ENCODE data around the gene RFLNA.

Gene RFLNA

DNA sequence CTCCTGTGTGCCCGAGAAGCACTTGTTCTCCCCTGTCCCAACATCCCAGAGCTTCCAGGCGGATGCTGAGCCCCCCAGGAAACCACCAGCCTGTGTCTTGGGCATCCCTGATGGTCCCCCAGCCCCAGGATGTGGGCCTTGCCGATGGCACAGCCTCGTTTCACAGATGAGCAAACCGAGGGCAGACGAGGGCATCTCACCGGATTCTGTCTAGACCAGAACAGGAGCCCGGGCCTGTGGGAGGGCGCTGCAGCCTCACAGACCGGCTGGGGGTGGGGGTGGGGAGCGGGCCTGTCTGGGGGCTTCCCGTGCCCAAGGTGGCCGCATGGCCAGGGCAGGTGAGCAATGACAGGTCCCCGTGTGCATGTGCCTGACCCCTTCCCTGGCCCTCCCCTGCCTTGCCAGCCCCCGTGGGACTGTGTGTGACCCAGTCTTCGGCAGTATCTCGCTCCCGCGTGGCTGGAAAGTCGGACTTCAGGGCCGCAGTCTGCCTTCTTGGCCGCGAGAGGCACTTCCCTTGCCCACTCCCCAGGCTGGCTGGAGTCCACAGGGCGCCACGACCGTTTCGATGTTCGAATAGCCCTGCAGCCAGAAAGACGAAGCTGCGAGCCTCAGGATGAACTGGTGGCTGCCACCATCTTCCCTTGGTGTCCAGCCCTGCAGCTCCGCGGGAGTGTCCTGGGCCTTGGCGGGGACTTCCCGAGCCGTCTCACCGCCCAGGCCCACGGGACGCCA is 8.9 kb downstream of the RFLNA start:
- DNase-seq (ENCODE audit: low read depth in 2 of 2, low spot score in 1 of 2) = no peak

DNA sequence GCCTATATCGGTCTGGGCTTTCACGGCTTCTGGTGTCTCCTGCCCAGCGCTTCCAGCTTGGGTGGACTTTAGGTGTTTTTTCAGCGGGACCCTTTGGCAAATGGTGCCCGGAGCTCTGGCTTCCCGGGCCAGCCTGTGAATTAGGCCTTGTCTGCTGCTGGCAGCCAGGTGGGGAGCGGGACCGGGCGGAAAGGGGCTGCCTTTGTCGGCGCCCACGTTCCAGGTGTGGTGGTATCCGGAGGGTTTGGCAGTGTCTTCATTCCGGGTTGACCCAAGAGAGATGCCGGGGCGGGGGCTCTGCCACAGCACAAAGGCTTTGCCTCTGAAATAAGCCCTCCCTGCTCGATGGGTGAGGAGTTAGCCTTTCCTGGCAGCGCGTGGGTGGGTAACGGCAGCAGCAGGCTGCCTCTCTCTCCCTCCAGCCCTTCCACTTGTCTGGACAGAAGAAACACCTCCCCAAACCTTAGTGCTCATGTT is 9.5 kb downstream of the RFLNA start:
- DNase-seq (ENCODE audit: low read depth in 2 of 2, low spot score in 1 of 2) = no peak

DNA sequence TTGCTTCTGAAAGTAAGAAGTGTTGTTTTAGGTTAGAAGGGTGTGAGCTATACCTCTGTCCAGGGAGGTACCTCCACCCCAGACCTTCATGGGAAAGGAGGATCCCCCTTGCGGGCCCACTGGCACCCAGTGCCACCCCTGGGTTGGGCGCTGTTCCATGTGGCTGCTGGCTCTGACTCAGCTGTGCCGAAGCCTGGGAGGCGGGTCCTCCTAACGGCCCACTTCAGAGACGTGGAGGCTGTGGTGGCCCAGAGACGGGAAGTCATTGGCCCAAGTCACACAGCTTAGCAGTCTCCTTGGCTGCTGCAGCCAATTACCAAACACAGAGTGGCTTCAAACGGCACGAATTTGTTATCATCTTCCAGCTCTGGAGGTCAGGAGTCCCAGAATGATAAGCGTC is 10.2 kb downstream of the RFLNA start:
- no peak for DNase-seq (ENCODE audit: low read depth in 2 of 2, low spot score in 1 of 2)

DNA sequence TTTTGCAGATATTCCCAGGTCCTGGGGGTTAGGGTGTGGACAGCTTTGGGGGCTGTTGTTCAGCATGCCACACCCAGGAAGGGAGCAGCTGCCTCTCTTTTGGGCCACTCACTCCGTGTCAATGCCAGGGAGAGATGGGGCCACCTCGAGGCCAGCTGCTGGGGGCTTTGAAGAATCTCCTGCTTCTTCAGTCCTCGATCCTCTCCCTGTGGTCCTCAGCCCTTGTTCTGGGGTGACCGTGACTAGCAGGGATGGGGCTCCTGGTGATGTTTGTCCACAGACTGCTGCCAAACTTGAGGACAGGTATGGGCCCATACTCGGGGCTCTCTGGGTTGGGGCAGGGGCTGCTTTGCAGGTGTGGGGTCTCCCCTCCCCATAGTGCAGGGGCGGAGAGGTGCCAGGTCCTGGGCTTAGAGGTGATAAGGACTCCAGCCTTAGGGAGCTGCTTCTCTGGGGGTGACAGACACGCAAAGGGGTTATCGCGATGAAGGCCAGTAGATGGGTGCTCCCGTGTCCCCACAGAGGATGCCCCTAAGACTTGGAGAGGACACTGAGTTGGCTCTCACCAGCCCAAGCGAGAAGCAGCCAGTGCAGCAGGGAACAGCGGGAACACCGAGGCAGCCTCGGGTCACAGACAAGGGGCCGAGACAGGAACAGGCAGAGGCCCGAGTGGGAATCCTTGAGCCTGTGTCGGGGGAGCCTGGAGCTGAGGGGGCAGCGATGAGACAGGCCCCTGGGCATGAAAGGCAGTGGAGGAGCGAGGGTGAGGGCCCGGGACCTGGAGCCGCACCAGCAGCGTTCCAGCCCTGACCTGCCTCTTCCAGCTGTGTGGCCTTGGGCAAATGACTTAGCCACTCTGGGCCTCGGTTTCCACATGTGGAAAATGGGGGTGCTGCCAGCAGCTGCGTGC is 11.1 kb downstream of the RFLNA start:
- DNase-seq (ENCODE audit: low read depth in 2 of 2, low spot score in 1 of 2) = no peak

DNA sequence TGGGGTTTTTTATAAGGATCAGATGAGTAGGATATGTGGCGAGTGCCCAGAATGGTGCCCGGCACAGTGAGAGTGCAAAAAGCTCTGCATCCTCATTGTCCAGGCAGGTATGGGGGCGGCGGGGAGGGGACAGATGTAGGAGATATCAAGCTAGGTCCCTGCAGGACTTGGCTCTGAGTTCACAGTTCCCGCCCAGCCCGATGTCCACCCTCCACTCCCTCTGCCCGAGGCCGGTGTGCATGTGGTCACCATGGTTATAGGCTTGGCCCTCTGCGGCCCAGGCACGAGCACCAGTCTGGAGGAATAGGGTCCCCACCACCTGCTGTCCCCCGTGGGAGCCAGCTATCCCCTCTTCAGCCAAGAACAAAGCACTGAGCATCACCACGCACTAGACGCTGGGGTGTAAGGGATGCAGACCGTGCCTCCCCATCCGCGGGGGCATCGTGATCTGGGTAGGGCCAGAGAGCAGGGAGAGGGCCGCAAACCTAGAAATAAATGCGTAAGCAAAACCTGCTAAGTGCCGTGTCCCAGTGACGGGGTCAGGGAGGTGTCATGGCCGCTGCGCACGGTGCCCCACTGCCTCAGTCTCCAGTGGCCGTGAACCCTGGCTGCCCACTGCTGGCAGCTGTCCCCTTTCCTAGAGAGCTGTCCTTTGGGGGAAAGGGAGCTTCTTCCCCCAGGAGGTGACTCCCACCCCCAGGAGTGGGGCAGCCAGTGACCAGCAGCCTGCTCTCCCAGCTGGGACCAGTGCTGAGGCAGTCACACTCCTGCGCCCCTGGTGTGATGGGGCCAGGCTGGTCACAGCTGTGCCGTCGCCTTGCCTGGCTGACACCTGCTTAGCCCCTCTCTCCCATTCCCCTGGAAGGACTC is 12.0 kb downstream of the RFLNA start:
- no peak for DNase-seq (ENCODE audit: low read depth in 2 of 2, low spot score in 1 of 2)

DNA sequence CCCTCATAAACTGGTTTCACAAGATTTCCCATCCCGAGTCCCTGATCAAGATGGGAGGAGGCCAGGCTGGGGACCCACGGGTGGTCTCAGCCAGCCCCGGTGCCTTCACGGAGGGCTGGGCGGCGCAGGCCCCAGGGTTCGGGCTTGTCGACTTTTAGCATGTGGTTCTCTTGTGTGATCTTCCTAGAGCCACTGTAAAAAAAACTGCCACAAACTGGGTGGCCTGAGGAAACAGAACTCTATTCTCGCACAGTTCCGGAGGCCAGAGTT is 12.6 kb downstream of the RFLNA start:
- DNase-seq (ENCODE audit: low read depth in 2 of 2, low spot score in 1 of 2) = no peak

DNA sequence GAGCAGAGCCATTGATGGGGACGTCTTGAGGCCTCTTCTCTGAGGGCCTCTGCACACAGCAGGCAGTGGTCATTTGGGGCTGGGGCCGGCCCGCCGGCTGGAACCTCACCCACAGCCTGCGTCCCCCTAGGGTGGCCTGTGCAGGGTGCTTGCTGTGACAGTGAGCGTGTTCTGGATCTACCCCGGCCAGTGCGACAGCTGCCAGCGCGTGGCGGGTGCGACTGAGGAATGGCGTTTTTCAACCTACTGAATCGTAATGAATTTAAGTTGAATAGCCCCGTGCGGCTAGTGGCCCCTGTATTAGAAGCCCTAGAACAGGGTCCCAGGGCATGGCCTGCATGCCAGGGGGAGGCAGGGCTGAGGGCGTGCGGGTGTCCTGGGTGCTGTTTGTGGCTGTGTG is 13.8 kb downstream of the RFLNA start:
- no peak for DNase-seq (ENCODE audit: low read depth in 2 of 2, low spot score in 1 of 2)

DNA sequence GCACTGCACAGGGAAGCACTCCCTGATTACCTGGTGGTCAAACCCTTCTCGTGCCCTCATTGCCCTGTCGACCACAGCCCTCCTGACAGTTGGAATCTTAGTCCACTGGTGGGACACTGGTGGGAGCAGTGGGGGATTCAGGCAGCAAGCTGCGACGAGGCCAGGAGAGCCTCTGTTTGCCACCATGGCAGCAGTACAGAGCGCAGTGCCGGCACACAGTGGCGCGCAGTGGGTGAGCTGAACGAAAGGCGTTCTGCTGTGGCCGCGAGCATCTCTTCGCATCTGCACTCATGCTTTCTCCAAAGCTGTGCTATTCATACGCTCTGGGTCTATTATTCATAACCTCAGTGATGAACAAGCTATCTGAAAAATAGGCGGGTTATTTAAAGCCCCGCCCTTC is 14.3 kb downstream of the RFLNA start:
- DNase-seq (ENCODE audit: low read depth in 2 of 2, low spot score in 1 of 2) = no peak

DNA sequence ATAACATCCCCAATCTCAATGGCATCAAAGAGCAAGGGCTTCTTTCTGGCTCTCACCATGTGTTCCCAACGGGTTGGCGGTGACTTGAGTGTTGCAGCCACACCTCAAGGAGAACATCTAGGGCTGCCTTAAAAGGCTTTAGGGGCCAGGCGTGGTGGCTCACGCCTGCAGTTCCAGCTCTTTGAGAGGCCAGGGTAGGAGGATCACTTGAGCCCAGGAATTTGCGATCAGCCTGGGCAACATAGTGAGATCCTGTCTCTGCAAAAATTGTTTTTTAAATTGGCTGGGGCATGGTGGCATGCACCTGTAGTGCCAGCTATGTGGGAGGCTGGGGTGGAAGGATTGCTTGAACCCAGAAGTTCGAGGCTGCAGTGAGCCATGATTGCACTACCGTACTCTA is 14.9 kb downstream of the RFLNA start:
- no peak for DNase-seq (ENCODE audit: low read depth in 2 of 2, low spot score in 1 of 2)

DNA sequence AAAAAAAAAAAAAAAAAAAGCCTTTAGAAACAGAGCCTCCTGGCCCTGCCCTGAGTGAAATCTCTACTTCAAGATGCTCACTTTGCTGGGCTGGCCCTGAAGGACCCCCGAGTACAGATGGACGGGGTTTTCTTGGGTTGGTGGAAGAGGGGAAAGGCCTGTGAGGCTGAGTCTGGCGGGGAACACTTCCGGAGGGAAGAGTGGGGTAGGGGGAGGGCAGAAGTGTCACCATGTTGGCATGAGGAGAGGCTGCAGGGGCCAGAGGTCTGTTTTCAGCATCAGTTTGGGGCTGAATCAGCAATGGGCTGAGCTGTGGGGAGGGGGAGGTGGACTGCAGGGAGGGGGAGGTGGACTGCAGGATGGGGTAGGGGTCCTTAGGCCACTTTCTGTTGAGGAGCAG is 15.3 kb downstream of the RFLNA start:
- DNase-seq (ENCODE audit: low read depth in 2 of 2, low spot score in 1 of 2) = no peak

DNA sequence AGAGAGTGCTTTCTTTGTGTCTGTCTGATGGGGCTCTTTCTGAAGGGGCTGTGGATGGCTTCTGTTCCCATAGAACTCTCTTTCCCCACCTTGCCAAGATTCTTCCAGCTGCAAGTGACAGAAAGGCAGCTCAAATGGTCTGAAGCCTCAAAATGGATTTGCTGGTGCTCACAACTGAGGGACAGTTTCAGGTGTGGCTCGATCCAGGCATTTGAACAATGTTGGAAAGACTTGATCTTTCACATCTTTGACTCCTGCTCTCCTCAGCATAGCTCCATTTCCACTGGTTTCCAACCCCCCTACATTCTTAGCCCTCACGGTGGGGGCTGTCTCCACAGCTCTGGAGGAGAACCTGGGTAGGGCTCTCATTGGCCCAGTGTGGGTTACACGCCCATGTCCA is 15.9 kb downstream of the RFLNA start:
- DNase-seq (ENCODE audit: low read depth in 2 of 2, low spot score in 1 of 2) = no peak

DNA sequence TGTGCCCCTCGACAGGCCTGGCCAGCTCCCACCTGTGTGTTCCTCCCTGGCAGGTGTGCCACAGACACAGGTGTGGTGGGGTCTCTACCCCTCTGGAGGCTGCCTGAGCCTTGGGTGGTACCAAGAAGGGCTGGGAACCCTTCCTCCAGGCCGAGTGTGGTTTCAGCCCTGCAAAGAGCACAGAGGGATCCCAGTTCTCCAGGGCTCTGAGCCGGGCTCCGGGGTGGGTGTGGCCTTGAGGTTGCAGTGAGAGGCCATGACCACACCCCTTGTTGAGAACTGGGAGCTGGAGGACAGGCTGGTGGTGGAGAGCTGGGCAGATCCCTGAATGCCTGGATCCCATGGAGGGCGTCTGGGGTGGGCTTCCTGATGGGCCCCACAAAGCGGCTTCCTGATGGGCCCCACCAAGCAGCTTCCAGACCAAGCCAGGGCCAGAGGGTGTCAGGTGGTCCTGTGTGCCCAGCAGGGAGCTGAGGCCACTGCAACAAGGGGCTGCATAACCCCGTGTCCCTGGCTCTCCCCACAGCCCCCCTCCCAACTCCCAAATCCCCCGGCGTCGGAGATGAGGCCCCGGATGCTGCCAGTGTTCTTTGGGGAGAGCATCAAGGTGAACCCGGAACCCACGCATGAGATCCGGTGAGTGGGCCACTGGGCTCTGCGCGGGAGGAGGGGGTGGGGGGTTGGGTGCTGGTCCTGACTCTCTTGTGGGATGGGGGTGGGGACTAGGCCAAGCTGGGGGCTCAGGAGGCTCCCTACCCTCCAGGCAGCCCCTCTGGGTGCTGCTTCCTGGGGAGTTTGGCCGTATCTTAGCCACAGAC is 16.6 kb downstream of the RFLNA start:
- no peak for DNase-seq (ENCODE audit: low read depth in 2 of 2, low spot score in 1 of 2)

DNA sequence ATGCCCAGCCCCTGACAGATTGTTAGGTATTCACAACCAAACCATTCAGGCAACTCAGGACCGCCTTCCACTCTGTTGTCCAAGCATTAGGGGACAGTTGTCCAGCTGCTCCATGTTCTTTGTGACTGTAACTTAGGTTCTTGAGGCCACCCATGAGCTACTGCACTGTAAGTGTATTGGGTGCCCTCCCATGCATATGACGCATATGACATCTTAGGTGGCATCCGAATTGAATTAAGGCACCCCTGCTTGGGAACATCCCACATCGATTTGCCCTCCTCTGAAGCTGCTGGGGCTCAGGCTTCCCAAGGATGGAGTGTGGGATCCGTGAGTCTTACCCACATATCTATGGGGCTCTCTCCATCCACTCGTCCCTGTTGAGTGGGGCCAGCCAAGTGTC is 17.7 kb downstream of the RFLNA start:
- no peak for DNase-seq (ENCODE audit: low read depth in 2 of 2, low spot score in 1 of 2)

DNA sequence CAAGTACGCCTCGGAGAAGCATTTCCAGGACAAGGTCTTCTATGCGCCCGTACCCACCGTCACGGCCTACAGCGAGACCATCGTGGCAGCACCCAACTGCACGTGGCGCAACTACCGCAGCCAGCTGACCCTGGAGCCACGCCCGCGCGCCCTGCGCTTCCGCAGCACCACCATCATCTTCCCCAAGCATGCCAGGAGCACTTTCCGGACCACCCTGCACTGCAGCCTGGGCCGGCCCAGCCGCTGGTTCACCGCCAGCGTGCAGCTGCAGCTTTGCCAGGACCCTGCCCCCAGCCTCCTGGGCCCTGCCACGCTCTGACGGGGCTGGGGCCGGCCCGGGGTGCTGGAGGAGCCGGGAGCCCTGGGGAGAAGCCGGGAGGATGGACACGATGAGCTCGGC is 19.3 kb downstream of the RFLNA start:
- DNase-seq (ENCODE audit: low read depth in 2 of 2, low spot score in 1 of 2) = no peak

DNA sequence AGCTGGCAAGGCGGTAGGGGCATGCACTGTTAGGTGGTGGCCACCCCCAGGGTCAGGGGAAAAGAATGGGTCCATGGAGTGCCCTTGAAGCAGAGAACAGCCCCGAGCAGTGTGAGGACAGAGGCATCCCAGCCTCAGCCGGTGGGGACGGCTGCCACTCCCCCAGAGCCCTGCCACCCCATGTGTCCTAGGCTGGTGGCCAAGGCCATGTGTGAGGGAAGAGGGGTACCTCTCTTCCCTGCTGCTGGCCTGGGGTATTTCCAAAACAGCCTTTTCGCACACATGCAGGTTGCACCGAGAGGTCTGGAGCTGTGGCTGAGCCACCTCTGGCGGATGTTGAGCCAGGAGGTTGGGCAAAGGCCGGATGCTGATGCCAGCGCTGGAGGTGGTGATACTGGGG is 19.9 kb downstream of the RFLNA start:
- no peak for DNase-seq (ENCODE audit: low read depth in 2 of 2, low spot score in 1 of 2)

DNA sequence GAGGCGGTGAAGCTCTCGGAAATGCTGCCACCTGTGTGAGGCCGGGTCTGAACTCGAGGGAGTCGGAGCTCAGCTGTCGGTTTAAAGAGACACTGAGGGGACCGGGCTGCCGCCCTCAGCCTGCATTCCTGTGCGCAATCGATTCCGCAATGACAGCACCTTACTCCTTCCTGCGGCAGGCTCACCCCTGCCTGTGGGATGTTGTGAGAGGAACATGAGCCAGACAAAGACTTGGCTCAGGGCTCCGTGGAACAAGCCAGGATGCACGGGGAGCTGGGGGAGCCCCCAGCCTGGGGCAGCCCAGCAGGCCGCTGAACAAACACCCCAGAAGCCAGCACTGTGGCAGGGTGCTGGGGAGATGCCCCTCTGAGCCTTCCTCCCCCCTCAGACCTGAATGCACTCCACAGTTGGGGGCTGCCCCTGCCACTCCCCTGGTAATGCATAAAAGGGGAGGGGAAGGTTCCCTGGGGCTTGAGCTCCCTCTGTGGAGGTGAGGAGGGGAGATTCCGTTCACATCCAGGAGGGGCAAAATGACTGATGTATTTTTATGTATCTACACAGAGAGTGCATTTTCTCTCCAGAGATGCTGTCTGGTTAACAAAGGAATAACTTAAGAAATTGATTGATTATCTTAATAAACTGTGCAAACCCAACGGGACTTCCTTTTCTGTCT is 20.6 kb downstream of the RFLNA start:
- DNase-seq (ENCODE audit: low read depth in 2 of 2, low spot score in 1 of 2) = no peak

DNA sequence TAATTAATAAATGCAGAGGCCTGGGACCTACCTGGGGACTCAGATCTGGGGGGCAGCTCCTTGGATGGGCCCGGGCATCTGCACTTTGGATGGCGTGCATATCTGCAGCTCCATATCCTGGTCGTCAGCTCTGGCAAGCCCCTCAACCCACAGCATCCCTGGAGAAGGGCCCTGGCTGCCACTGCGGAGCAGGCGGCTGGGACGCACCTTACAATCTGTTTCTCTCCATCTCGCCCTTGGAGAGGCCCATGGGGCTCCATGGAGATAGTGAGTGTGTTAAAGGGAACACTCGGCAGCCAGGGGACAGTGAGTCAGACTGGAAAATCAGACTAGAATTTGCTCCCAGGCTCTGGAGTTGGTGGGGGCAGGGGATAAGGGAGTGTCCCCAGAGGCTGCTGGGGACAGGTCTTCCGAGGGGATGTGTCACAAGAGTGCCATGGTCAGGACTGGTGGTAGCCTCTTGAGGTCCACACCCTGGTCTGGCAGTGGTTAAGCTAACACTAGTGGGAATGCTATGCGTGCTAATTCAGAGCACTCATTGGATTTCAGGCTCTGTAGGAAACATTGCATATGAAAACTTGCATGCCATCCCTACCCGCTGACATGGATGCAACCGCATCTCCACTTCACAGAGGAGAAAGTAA is 21.5 kb downstream of the RFLNA start:
- no peak for DNase-seq (ENCODE audit: low read depth in 2 of 2, low spot score in 1 of 2)

DNA sequence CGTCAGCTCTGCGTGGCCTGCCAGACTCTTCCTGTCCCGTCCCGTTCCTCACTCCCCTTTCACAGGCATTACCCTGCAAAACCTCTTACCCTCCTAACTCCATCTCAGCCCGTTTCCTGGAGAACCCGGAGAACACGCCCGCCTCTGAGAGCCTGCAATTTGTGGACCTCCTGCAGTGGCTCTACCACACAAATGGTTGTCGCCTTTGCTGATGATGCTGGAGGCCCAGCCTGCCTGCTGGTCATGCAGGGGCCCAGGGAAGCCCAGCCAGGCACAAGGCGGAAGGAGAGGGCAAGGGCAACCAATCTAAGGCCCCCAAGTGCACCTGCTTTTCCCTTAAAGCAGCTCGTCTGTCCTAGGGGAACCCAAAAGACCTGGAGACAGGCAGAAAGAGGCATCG is 22.5 kb downstream of the RFLNA start:
- no peak for DNase-seq (ENCODE audit: low read depth in 2 of 2, low spot score in 1 of 2)

DNA sequence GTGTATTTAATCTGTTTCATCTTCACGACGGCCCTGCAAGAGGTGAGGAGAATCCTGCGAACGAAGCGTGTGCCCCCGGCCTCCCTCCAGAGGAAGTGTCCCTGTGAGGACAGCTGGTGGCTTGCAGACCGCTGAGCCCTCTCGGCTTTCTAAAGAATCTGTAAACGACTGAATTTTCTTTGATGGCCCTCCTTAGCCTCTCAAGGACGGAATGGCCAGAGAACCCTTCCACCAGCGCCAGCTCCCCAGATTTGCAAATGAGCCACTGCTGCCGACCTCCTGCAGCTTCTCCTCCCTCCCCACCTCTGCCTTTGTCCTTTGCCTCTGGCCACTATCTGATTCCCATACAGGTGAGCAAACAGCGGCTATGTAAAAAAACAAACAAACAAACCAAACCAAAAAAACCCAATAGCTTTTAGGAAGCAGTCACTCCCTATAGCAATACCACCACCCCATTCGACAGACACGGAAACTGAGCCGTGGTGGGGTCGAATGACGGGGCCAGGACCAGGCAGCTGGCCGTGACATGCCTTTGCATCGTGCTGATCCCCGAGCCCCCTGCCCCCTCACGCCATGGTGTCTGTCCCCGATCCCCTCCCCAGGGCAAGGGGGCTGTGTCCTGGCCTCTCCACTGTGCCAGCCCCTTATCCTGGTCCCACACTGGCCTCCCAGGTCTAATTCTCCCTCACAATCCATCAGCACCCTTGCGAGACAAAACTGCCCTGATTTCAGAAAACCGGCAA is 23.6 kb downstream of the RFLNA start:
- DNase-seq (ENCODE audit: low read depth in 2 of 2, low spot score in 1 of 2) = no peak
